ENCODE data around the gene MRPL21.

MRPL21 gene

DNA sequence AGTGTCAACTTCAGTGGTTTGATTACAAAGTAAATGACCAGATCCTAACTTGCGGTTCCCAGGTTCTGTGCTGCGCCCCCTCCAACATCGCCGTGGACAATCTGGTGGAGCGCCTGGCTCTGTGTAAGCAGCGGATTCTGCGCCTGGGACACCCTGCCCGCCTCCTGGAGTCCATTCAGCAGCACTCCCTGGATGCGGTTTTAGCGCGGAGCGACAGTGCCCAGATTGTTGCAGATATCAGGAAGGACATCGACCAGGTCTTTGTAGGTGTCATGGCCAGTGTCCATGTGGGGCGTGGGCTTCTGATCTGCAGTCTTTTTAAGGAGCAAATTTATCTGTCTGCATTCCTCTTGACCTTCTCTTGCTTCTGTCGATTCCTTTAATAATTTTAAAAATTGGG is 11.1 kb upstream of the MRPL21 start:
- in situ Hi-C loops (cut with MboI; ENCODE audit: low pct_unique_long_range_greater_than_20kb, low sequenced_read_pairs, unreplicated experiment) = loop anchor here (25.0 kb wide), 1 partner anchor 748 kb away; no protein-coding TSS in a partner anchor
- no peak for TF ChIP-seq CTCF (IDR thresholded peaks at IDR 0.05; ENCODE audit: extremely low read depth, insufficient read depth, missing control alignments)
- DNase-seq (ENCODE audit: low spot score) = no peak

DNA sequence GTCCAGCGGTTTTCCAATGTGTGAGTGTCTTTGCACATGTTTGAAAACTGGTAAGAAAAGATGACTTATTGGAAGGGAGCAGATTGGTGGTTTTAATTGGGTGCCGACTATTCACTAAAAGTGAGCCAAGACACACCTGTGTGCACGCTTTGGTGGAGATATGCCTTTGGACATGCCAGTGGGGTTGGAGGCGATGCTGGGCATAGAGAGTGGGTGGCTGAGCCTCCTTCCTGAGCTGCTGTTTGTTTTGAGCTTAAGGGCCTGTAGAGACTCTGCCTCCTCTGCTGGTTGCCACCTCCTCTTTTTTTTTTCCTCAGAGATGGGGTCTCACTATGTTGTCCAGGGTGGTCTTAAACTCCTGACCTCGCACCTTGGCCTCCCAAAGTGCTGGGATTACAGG is 9.6 kb upstream of the MRPL21 start:
- no peak for TF ChIP-seq CTCF (IDR thresholded peaks at IDR 0.05; ENCODE audit: extremely low read depth, insufficient read depth, missing control alignments)
- in situ Hi-C loops (cut with MboI; ENCODE audit: low pct_unique_long_range_greater_than_20kb, low sequenced_read_pairs, unreplicated experiment) = loop anchor here (25.0 kb wide), 1 partner anchor 749 kb away; no protein-coding TSS in a partner anchor
- DNase-seq (ENCODE audit: low spot score) = no peak

- DNase-seq (ENCODE audit: low spot score) = no peak
- TF ChIP-seq CTCF (IDR thresholded peaks at IDR 0.05; ENCODE audit: extremely low read depth, insufficient read depth, missing control alignments) = no peak
- in situ Hi-C loops (cut with MboI; ENCODE audit: low pct_unique_long_range_greater_than_20kb, low sequenced_read_pairs, unreplicated experiment) = loop anchor here (25.0 kb wide), 1 partner anchor 750 kb away; no protein-coding TSS in a partner anchor
Measured at GRCh38 chr11:68912254-68912653, 8.6 kb upstream of the MRPL21 start.

GRCh38 chr11:68911731-68912130 is 8.1 kb upstream of the MRPL21 start:
- no peak for TF ChIP-seq CTCF (IDR thresholded peaks at IDR 0.05; ENCODE audit: extremely low read depth, insufficient read depth, missing control alignments)
- DNase-seq (ENCODE audit: low spot score) = no peak
- in situ Hi-C loops (cut with MboI; ENCODE audit: low pct_unique_long_range_greater_than_20kb, low sequenced_read_pairs, unreplicated experiment) = loop anchor here (25.0 kb wide), 1 partner anchor 751 kb away; no protein-coding TSS in a partner anchor

GRCh38 chr11:68910965-68911364 is 7.3 kb upstream of the MRPL21 start:
- no peak for DNase-seq (ENCODE audit: low spot score)
- in situ Hi-C loops (cut with MboI; ENCODE audit: low pct_unique_long_range_greater_than_20kb, low sequenced_read_pairs, unreplicated experiment) = loop anchor here (25.0 kb wide), 1 partner anchor 751 kb away; no protein-coding TSS in a partner anchor
- no peak for TF ChIP-seq CTCF (IDR thresholded peaks at IDR 0.05; ENCODE audit: extremely low read depth, insufficient read depth, missing control alignments)

- in situ Hi-C loops (cut with MboI; ENCODE audit: low pct_unique_long_range_greater_than_20kb, low sequenced_read_pairs, unreplicated experiment) = loop anchor here (25.0 kb wide), 1 partner anchor 754 kb away; no protein-coding TSS in a partner anchor
- no peak for TF ChIP-seq CTCF (IDR thresholded peaks at IDR 0.05; ENCODE audit: extremely low read depth, insufficient read depth, missing control alignments)
- no peak for DNase-seq (ENCODE audit: low spot score)
Measured at GRCh38 chr11:68908273-68908672, 4.6 kb upstream of the MRPL21 start.

Measured in GM13977 (cell line).